NT2/D1 (cell line): Measurements from ENCODE around the gene OGFOD1.

Source experiments
- DNase-seq: peaks from one replicate; pipeline ENCODE4 v3.0.0-alpha.2; 2011; ENCODE audit warnings: low read depth, low spot score
- H3K27me3 ChIP-seq: 2 replicates; pipeline ENCODE4 v1.6.0; 2011; ENCODE audit warnings: mild to moderate bottlenecking; ENCODE audit not compliant: insufficient read length, insufficient read depth
- H3K36me3 ChIP-seq: 2 replicates; pipeline ENCODE4 v1.6.1; 2011; ENCODE audit warnings: mild to moderate bottlenecking, low read length, mixed read lengths; ENCODE audit not compliant: insufficient read depth, insufficient read length
- H3K4me1 ChIP-seq: 2 replicates; pipeline ENCODE4 v1.5.1; 2011; ENCODE audit not compliant: insufficient read depth, insufficient read length
- H3K4me3 ChIP-seq: 2 replicates; pipeline ENCODE4 v1.5.1; 2011; ENCODE audit warnings: low read depth; ENCODE audit not compliant: insufficient read length
- H3K9ac ChIP-seq: 2 replicates; pipeline ENCODE4 v1.6.0; 2011; ENCODE audit warnings: low read depth; ENCODE audit not compliant: insufficient read length
- H3K9me3 ChIP-seq: 2 replicates; pipeline ENCODE4 v1.5.1; 2011; ENCODE audit warnings: mild to moderate bottlenecking, low read length; ENCODE audit not compliant: insufficient read depth
- SUZ12 ChIP-seq: IDR thresholded peaks from 2 replicates; pipeline ENCODE4 v1.6.1; 2011; ENCODE audit not compliant: insufficient read length, insufficient read depth; ENCODE audit errors: extremely low read depth
- YY1 ChIP-seq: IDR thresholded peaks from 2 replicates; pipeline ENCODE4 v1.6.1; 2011; ENCODE audit not compliant: insufficient read length, insufficient read depth
- ZNF274 ChIP-seq: IDR thresholded peaks from 2 replicates; pipeline ENCODE4 v1.6.1; 2011; ENCODE audit warnings: mild to moderate bottlenecking, low read depth, low read length

OGFOD1 gene

DNA sequence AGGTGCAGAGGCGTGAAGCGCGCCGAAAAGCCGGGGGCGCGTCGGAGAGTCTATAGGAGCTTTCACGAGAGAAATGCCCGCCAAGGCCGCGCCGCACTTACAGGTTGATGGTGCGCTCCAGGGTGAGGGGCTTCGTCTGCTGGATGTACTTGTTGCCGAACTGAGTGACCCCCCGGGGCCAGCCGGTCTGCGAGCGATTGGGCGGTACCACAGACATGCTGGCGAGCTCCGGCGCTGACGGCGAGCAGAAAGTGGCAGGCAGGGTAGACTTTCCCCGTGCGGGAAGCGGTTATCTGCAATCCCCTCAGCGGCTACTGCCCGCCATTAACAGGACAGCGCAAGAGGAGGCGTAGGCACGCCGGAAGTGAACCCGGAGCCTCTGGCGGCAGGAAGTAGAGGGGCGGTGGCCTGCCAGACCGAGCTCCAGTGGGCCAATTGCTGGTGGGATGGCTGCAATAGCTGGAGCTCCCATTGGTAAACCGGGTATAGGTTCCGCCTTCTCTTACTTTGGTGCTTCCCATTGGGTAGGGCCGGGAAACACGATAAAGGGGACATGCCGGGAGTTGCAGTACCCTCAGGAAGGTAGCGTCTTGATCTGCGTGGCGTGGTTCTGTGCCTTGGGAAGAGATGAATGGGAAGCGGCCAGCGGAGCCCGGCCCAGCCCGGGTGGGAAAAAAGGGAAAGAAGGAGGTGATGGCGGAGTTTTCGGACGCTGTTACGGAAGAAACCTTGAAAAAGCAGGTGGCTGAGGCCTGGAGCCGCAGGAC is at the start of gene OGFOD1, which contains the start of gene NUDT21:
Gene OGFOD1, plus strand, starts transcription at position 569 of the 767 bp plus-strand sequence. Its CDS starts 59 bp downstream, at position 628.
Gene NUDT21, minus strand, starts transcription at position 347 of the 767 bp plus-strand sequence. Its CDS starts 130 bp downstream, at position 217.
- H3K36me3 ChIP-seq, result peaks cover 58% of the 10 kb centered on the region
- H3K9me3 ChIP-seq, result no peaks in the 10 kb centered on the region
- DNase-seq, result peak; percentile 97
- H3K4me3 ChIP-seq, result peak within 1 kb of the TSS; percentile 97
- peak within 1 kb of the TSS; percentile 99 for H3K9ac ChIP-seq
- TF ChIP-seq ZNF274 (no peak), SUZ12 (no peak), YY1 (peak; percentile 75)
- no peaks in the 10 kb centered on the region for H3K27me3 ChIP-seq
- H3K4me1 ChIP-seq, result no peaks in the 10 kb centered on the region

DNA sequence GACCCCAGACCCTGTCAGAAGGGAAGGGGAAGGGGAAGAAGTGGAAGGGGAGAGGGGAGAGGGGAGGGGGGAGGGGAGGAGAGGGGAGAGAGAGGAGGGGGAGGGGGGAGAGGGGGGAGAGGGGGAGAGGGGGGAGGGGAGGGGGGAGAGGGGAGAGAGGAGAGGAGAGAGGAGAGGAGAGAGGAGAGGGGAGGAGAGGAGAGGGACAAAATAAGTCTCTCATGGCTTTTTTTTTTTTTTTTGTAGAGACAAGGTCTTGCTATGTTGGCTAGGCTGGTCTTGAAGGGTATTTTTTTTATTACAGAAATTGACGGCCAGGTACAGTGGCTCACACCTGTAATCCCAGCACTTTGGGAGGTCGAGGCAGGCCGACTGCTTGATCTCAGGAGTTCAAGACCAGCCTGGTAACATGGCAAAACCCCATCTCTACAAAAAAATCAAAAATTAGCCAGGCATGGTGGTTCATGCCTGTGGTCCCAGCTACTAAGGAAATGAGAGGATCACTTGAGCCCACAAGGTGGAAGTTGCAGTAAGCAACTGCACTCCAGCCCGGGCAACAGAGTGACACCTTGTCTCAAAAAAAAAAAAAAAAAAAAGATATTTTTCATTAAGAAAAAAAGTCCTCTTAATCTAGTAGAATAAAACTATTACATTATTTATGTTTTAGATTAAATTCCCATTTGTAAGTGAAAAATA is 45.2 kb upstream of the OGFOD1 start:
- no peaks in the 10 kb centered on the region for H3K4me1 ChIP-seq
- peaks cover 57% of the 10 kb centered on the region for H3K36me3 ChIP-seq
- H3K9ac ChIP-seq, result no peak overlapping the region
- H3K9me3 ChIP-seq, result no peaks in the 10 kb centered on the region
- no peak for DNase-seq
- H3K4me3 ChIP-seq, result no peak overlapping the region
- H3K27me3 ChIP-seq, result no peaks in the 10 kb centered on the region
- TF ChIP-seq SUZ12, result no peak
- no peak for TF ChIP-seq YY1
- TF ChIP-seq ZNF274, result no peak

DNA sequence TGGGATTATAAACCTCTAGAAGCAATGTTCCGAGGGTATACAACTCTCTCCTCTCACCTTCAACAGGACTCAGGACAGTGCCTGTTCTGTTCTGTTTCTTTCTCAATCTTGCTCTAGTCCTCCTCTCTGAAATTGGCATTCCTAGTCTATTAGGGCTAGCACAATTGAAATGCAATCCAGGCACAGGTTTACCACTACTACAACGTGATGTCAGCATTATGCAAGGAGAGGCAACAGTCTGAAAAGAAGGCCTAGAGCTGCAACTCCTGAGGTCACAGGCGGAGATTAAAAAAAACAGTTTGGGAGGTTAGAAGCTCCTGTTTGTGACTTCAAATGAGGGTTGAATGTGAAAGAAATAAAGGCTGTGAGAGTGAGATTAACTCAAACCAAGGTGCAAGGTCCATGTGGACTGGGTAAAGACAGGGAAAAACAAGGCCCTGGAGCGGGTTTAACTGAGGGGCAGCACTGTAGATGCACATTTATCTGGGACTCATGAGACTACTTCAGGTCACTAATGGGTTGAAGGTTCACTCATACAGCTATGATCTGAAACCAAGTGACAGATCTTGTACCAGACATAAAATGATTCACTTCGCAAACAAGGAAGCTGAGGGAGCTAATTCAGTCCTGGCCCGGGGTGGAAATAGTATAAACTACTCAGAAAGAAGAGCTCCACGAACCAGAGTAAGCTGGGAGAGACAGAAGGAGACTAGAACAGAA is 42.8 kb upstream of the OGFOD1 start:
- Histone ChIP-seq H3K4me1 (no peaks in the 10 kb centered on the region), H3K9me3 (no peaks in the 10 kb centered on the region), H3K4me3 (no peak overlapping the region), H3K36me3 (peaks cover 56% of the 10 kb centered on the region), H3K9ac (no peak overlapping the region), H3K27me3 (no peaks in the 10 kb centered on the region)
- TF ChIP-seq SUZ12 (no peak), ZNF274 (no peak), YY1 (no peak)
- no peak for DNase-seq

DNA sequence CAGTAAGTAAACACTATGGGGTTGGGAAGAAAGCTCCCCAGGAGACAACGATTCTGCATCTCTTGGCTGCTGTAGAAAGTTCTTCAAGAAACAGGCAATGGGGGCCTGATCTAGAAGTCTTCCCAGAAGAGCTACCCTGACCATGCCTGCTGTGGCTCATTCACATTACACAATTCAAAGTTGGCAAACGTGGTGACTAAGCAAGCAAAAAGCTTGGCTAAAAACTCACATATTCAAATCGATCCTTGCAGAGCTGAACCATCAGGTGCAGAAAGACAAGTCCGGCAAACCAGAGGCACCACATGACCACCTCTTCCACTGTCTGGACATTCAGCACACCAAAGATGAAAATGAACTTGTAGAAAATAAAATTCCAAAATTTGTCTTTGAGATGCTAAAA is 42.2 kb upstream of the OGFOD1 start:
- Histone ChIP-seq H3K27me3 (no peaks in the 10 kb centered on the region), H3K4me3 (no peak overlapping the region), H3K4me1 (no peaks in the 10 kb centered on the region), H3K9ac (no peak overlapping the region), H3K9me3 (no peaks in the 10 kb centered on the region), H3K36me3 (peaks cover 53% of the 10 kb centered on the region)
- no peak for DNase-seq
- no peak for TF ChIP-seq YY1
- TF ChIP-seq ZNF274, result no peak
- no peak for TF ChIP-seq SUZ12

DNA sequence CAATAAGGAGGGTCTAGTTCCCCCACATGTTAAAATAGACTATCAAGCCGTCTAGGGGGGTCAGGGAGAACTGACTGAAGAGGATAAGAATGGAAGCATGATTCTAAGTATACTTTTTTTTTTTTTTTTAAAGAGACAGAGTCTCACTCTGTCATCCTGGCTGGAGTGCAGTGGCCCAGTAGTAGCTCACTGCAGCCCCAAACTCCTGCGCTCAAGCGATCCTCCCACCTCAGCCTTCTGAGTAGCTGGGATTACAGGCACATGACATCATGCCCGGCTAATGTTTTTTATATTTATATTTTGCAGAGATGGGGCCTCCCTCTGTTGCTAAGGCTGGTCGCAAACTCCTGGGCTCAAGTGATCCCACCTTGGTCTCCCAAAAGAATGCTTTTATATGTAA is 40.2 kb upstream of the OGFOD1 start:
- DNase-seq, result no peak
- no peak overlapping the region for H3K4me3 ChIP-seq
- no peak overlapping the region for H3K9ac ChIP-seq
- no peaks in the 10 kb centered on the region for H3K27me3 ChIP-seq
- no peaks in the 10 kb centered on the region for H3K4me1 ChIP-seq
- TF ChIP-seq ZNF274 (no peak), SUZ12 (no peak), YY1 (no peak)
- no peaks in the 10 kb centered on the region for H3K9me3 ChIP-seq
- H3K36me3 ChIP-seq, result peaks cover 39% of the 10 kb centered on the region

DNA sequence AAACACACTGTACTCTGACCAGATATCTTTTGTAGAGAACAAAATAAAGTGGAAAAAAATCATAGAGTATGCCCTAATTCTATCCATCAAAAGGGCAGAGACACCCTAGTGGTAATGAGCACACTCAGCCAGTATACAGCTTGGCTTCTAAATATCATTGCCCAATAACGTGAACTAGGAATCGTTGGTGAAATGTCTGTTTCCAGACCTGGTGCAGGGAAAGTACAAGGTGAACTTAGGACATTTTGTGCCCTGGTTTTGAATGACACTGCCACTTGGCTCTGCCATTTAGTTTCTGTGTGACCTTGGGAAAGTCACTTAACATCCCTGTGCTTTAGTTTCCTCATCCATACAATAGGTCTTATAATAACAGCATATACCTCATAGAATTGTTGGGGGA is 39.7 kb upstream of the OGFOD1 start:
- H3K9me3 ChIP-seq, result no peaks in the 10 kb centered on the region
- no peak for DNase-seq
- H3K4me3 ChIP-seq, result no peak overlapping the region
- peaks cover 39% of the 10 kb centered on the region for H3K36me3 ChIP-seq
- H3K9ac ChIP-seq, result no peak overlapping the region
- H3K4me1 ChIP-seq, result no peaks in the 10 kb centered on the region
- no peaks in the 10 kb centered on the region for H3K27me3 ChIP-seq
- TF ChIP-seq ZNF274 (no peak), YY1 (no peak), SUZ12 (no peak)
